ENCODE results near the gene B3GNT7. TPM values are rescaled to one million over a fixed set of nuclear protein-coding genes. Genes with fewer than 3 reads are reported as not detected.

Gene B3GNT7, protein sequence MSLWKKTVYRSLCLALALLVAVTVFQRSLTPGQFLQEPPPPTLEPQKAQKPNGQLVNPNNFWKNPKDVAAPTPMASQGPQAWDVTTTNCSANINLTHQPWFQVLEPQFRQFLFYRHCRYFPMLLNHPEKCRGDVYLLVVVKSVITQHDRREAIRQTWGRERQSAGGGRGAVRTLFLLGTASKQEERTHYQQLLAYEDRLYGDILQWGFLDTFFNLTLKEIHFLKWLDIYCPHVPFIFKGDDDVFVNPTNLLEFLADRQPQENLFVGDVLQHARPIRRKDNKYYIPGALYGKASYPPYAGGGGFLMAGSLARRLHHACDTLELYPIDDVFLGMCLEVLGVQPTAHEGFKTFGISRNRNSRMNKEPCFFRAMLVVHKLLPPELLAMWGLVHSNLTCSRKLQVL
- total RNA-seq = under 0.01 and 1.3 TPM in 2 replicates

GRCh38 chr2:231395188-231396057 lies at the start of gene B3GNT7:
Gene B3GNT7, plus strand, starts transcription at chr2:231395710. Its CDS starts 94 bp downstream, at chr2:231395804.

Other genes with a start within 250 kb of the B3GNT7 start
- 4.4 and 14.6 TPM in 2 replicates for gene ARMC9, start 197.1 kb upstream of the B3GNT7 start, total RNA-seq
- gene NCL, start 68.8 kb downstream of the B3GNT7 start, total RNA-seq = 193 and 566 TPM in 2 replicates
- not detected in 2 replicates for gene NMUR1, start 134.7 kb downstream of the B3GNT7 start, total RNA-seq
- gene TEX44, start 197.2 kb downstream of the B3GNT7 start, total RNA-seq = not detected in 2 replicates